NCI-H2107 (cell line): ENCODE measurements around the gene SNW1.
"Not testable (repeated sequence)": the region's sequence is repeated elsewhere in the genome, so short reads cannot be mapped to it uniquely, and the experiment has no call there.

Experiments
- DNase-seq: peaks from one replicate; lab custom pipeline; 2025; lab: John Stamatoyannopoulos, UW

The SNW1 gene

GRCh38 chr14:77747425-77747824, 13.5 kb downstream of the SNW1 start:
- not testable (repeated sequence) for DNase-seq

GRCh38 chr14:77746064-77746702, 14.8 kb downstream of the SNW1 start:
- no peak for DNase-seq

GRCh38 chr14:77741438-77741837, 19.5 kb downstream of the SNW1 start:
- DNase-seq: no peak

- no peak for DNase-seq
Measured at GRCh38 chr14:77738559-77739250, 22.3 kb downstream of the SNW1 start.

GRCh38 chr14:77730976-77731497, 29.9 kb downstream of the SNW1 start:
- no peak for DNase-seq

- no peak for DNase-seq
Measured at GRCh38 chr14:77722301-77722700, 38.7 kb downstream of the SNW1 start.

GRCh38 chr14:77721437-77721836, 39.5 kb downstream of the SNW1 start:
- DNase-seq: no peak

GRCh38 chr14:77717608-77718305, 43.2 kb downstream of the SNW1 start:
- DNase-seq: no peak

- DNase-seq: no peak
Measured at GRCh38 chr14:77714926-77715325, 46.0 kb downstream of the SNW1 start.

GRCh38 chr14:77710364-77710763, 50.6 kb downstream of the SNW1 start:
- no peak for DNase-seq

GRCh38 chr14:77709412-77709811, 51.5 kb downstream of the SNW1 start:
- DNase-seq: no peak

GRCh38 chr14:77708749-77709148, 52.2 kb downstream of the SNW1 start:
- DNase-seq: no peak

GRCh38 chr14:77707724-77708408, 53.1 kb downstream of the SNW1 start, which contains the start of the genes ALKBH1 and SLIRP:
Gene ALKBH1 (minus strand): TSS chr14:77708023. CDS start chr14:77708004, 19 bp downstream.
Gene SLIRP (plus strand): TSS chr14:77708103. CDS start chr14:77708112, 9 bp downstream.
- peak; percentile 94 for DNase-seq

- DNase-seq: peak; percentile 21
Measured at GRCh38 chr14:77707355-77707723, 53.6 kb downstream of the SNW1 start.

GRCh38 chr14:77691259-77691658, 69.7 kb downstream of the SNW1 start:
- DNase-seq: no peak

- DNase-seq: no peak
Measured at GRCh38 chr14:77682158-77682553, 78.8 kb downstream of the SNW1 start.

GRCh38 chr14:77681196-77682157, 79.5 kb downstream of the SNW1 start:
- no peak for DNase-seq

- DNase-seq: no peak
Measured at GRCh38 chr14:77674931-77675330, 86.0 kb downstream of the SNW1 start.

- DNase-seq: no peak
Measured at GRCh38 chr14:77673193-77673592, 87.8 kb downstream of the SNW1 start.
